Body of pancreas (tissue), 4 donors: ENCODE measurements around the gene CDC27. TPM values are rescaled to one million over a fixed set of nuclear protein-coding genes. Genes with fewer than 3 reads are reported as not detected.

Experiments
- ATAC-seq: fragments of 150-250 bp; one replicate; pipeline ENCODE4 v1.9.1; 2016
- DNase-seq, 4 donors: peaks; one replicate each; pipeline ENCODE4 v3.0.0-alpha.2; 2019
- H3K27ac ChIP-seq, 4 donors: fragments of 200-600 bp; sonication (generic); 1 replicate in 3 of 4; 2 replicates in 1 of 4; pipeline versions ENCODE4 v1.5.1 to v1.6.1; 2016 to 2019; ENCODE audit warnings: mild to moderate bottlenecking in 1 of 4, mixed read lengths in 1 of 4, moderate library complexity in 1 of 4
- H3K27me3 ChIP-seq, 2 donors: fragments of 200-600 bp; sonication (generic); one replicate each; pipeline ENCODE4 v1.6.0; 2016; ENCODE audit warnings: mild to moderate bottlenecking in 1 of 2
- H3K36me3 ChIP-seq, 2 donors: fragments of 200-600 bp; sonication (generic); replicated peaks in 1 of 2; 2 replicates each; pipeline ENCODE4 v1.5.1; 2016; ENCODE audit warnings: low read depth in 2 of 2; ENCODE audit not compliant: insufficient read depth in 1 of 2
- H3K4me1 ChIP-seq: fragments of 200-600 bp; sonication (generic); one replicate; pipeline ENCODE4 v1.6.0; 2016
- H3K4me3 ChIP-seq, 2 donors: fragments of 200-600 bp; sonication (generic); 1 replicate in 1 of 2; 2 replicates in 1 of 2; pipeline ENCODE4 v1.5.1; 2016 to 2019
- H3K9me3 ChIP-seq, 3 donors: fragments of 200-600 bp; sonication (generic); 1 replicate in 2 of 3; 2 replicates in 1 of 3; pipeline ENCODE4 v1.5.1; 2016
- CTCF ChIP-seq, 7 experiments: fragments of 450-650 bp in 4 of 7; fragments of 200-600 bp in 3 of 7; sonication (generic) in 3 of 7; IDR thresholded peaks; one replicate each; pipeline ENCODE4 v1.5.1; 2016 to 2019; ENCODE audit warnings: antibody characterized with exemption in 7 of 7
- POLR2A ChIP-seq, 3 donors: fragments of 450-650 bp; IDR thresholded peaks; one replicate each; pipeline ENCODE4 v1.6.1; 2016; ENCODE audit warnings: antibody characterized with exemption in 3 of 3, mild to moderate bottlenecking in 2 of 3
- WGBS, 2 donors: methylation state at CpG; one replicate each; pipeline ENCODE4 v1.1.5; 2017; 5-methylcytosine and 5-hydroxymethylcytosine counted together
- intact Hi-C: fragments of 100-400 bp; cut with DNase I; formaldehyde crosslinking; loops from one replicate; pipeline ENCODE4 v1.15.1; 2023
- total RNA-seq, 2 donors: library from RNA; depleted of rRNA; stranded (reverse); fragments of >200 nt; gene quantifications; one replicate each; pipeline ENCODE4 v1.1.0, GENCODE V29; 2016

The CDC27 gene
- total RNA-seq, 2 donors from 2014 or later = 11.5 to 27.2 TPM

GRCh38 chr17:47235923-47236322 is 46.8 kb upstream of the CDC27 start:
- H3K4me3 ChIP-seq = no peak overlapping the region
- no peaks in the 10 kb centered on the region for H3K36me3 ChIP-seq
- H3K27me3 ChIP-seq = no peaks in the 10 kb centered on the region
- no peak for TF ChIP-seq CTCF (IDR thresholded peaks at IDR 0.05)
- intact Hi-C loops = loop anchor here (5.0 kb wide), 1 partner anchor 81 kb away; no protein-coding TSS in a partner anchor
- no peak for DNase-seq
- H3K4me1 ChIP-seq = no peaks in the 10 kb centered on the region
- H3K9me3 ChIP-seq = no peaks in the 10 kb centered on the region
- H3K27ac ChIP-seq = no peak overlapping the region
- no peak for ATAC-seq
- WGBS, 2 donors = 89 to 90% methylated on average over 2 of the region's 2 CpGs

- 68 to 77% methylated on average over 3 of the region's 3 CpGs for WGBS, 2 donors
- Histone ChIP-seq H3K4me1 (no peaks in the 10 kb centered on the region), H3K27me3 (no peaks in the 10 kb centered on the region), H3K4me3 (no peak overlapping the region), H3K36me3 (no peaks in the 10 kb centered on the region), H3K9me3 (no peaks in the 10 kb centered on the region), H3K27ac (no peak overlapping the region)
- DNase-seq (no peak), ATAC-seq (no peak)
- TF ChIP-seq POLR2A (IDR thresholded peaks at IDR 0.05) = no peak
- no peak for TF ChIP-seq CTCF (IDR thresholded peaks at IDR 0.05)
- intact Hi-C loops = loop anchor here (5.0 kb wide), 1 partner anchor 82 kb away; no protein-coding TSS in a partner anchor
Measured at GRCh38 chr17:47235506-47235905, 46.4 kb upstream of the CDC27 start.

GRCh38 chr17:47232465-47232864 is 43.4 kb upstream of the CDC27 start:
- ATAC-seq (no peak), DNase-seq (no peak)
- no peaks in the 10 kb centered on the region for H3K36me3 ChIP-seq
- peaks cover 6% of the 10 kb centered on the region for H3K4me1 ChIP-seq
- WGBS, 2 donors = 73 to 81% methylated on average over 2 of the region's 2 CpGs
- H3K9me3 ChIP-seq = no peaks in the 10 kb centered on the region
- no peaks in the 10 kb centered on the region for H3K27me3 ChIP-seq
- H3K4me3 ChIP-seq = no peak overlapping the region
- intact Hi-C loops = no loop called here
- no peak for TF ChIP-seq POLR2A (IDR thresholded peaks at IDR 0.05)
- TF ChIP-seq CTCF (IDR thresholded peaks at IDR 0.05) = no peak
- no peak overlapping the region for H3K27ac ChIP-seq

GRCh38 chr17:47231866-47232265 is 42.8 kb upstream of the CDC27 start:
- 76 to 85% methylated on average over 3 of the region's 3 CpGs for WGBS, 2 donors
- no peak overlapping the region for H3K27ac ChIP-seq
- ATAC-seq = no peak
- DNase-seq = no peak
- TF ChIP-seq CTCF (IDR thresholded peaks at IDR 0.05) (no peak), POLR2A (IDR thresholded peaks at IDR 0.05) (no peak)
- intact Hi-C loops = no loop called here
- no peaks in the 10 kb centered on the region for H3K36me3 ChIP-seq
- H3K27me3 ChIP-seq = no peaks in the 10 kb centered on the region
- H3K4me1 ChIP-seq = peaks cover 6% of the 10 kb centered on the region
- no peak overlapping the region for H3K4me3 ChIP-seq
- H3K9me3 ChIP-seq = no peaks in the 10 kb centered on the region

GRCh38 chr17:47231334-47231733 is 42.2 kb upstream of the CDC27 start:
- Histone ChIP-seq H3K27ac (no peak overlapping the region), H3K36me3 (no peaks in the 10 kb centered on the region), H3K9me3 (no peaks in the 10 kb centered on the region), H3K27me3 (no peaks in the 10 kb centered on the region), H3K4me3 (no peak overlapping the region), H3K4me1 (peaks cover 6% of the 10 kb centered on the region)
- ATAC-seq = no peak
- TF ChIP-seq POLR2A (IDR thresholded peaks at IDR 0.05) (no peak), CTCF (IDR thresholded peaks at IDR 0.05) (no peak)
- no peak for DNase-seq
- WGBS, 2 donors = 44 to 70% methylated on average over 3 of the region's 3 CpGs
- intact Hi-C loops = no loop called here
